GM19395 (cell line): ENCODE data around the gene TREML4.
"Not testable (repeated sequence)": the region's sequence is repeated elsewhere in the genome, so short reads cannot be mapped to it uniquely, and the experiment has no call there.

ENCODE experiments used
- ATAC-seq: cut with Tn5 transposase; IDR thresholded peaks from one replicate; pipeline ENCODE4 v1.9.1; 2021; ENCODE audit warnings: mild to moderate bottlenecking, moderate library complexity; ENCODE audit not compliant: unreplicated experiment

The TREML4 gene, protein sequence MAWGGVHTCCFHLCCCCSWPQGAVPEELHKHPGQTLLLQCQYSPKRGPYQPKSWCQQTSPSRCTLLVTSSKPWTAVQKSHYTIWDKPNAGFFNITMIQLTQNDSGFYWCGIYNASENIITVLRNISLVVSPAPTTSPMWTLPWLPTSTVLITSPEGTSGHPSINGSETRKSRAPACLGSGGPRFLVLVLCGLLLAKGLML

DNA sequence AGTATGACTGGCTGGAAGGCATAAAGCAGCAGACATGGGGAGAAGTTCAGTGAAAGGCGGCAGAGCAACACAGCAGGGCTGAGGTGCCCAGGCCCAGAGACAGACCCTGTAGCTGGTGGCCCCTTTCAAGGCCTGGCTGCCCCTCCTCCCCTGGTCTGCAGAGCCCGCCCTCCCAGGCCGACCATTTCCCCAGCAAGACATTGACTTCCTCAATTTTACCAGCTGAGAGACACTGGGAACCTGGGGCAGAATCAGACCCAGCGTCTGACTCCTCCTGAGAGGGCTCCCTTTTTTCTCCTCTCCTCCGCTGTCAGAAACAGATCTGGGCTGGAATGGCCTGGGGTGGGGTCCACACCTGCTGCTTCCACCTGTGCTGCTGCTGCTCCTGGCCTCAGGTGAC lies at the start of gene TREML4:
Gene TREML4 (plus strand): TSS at position 254 of the 400 bp plus-strand sequence. CDS start 79 bp downstream, at position 333.
- ATAC-seq = no peak

GRCh38 chr6:41179163-41179562 lies 49.0 kb upstream of the TREML4 start:
- no peak for ATAC-seq

DNA sequence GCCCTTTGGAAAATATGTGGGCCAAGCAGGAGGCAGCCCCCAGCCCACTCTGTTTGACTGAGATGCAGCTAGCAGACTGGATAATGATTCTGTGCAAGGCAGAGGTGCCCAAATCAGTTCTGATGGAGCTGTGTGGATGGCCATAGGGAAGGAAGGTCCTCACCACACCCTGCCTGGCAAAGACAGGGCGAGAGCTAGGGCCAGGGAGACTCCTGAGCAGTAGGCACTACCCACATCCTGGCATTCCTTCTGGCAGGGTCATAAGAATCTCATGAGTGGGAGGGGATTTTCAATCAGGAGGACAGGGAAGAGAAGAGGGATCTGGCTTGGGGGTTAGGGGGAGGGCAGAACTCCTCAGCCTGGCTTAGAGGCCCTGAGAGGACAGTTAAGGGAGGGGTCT lies 46.6 kb upstream of the TREML4 start:
- no peak for ATAC-seq

DNA sequence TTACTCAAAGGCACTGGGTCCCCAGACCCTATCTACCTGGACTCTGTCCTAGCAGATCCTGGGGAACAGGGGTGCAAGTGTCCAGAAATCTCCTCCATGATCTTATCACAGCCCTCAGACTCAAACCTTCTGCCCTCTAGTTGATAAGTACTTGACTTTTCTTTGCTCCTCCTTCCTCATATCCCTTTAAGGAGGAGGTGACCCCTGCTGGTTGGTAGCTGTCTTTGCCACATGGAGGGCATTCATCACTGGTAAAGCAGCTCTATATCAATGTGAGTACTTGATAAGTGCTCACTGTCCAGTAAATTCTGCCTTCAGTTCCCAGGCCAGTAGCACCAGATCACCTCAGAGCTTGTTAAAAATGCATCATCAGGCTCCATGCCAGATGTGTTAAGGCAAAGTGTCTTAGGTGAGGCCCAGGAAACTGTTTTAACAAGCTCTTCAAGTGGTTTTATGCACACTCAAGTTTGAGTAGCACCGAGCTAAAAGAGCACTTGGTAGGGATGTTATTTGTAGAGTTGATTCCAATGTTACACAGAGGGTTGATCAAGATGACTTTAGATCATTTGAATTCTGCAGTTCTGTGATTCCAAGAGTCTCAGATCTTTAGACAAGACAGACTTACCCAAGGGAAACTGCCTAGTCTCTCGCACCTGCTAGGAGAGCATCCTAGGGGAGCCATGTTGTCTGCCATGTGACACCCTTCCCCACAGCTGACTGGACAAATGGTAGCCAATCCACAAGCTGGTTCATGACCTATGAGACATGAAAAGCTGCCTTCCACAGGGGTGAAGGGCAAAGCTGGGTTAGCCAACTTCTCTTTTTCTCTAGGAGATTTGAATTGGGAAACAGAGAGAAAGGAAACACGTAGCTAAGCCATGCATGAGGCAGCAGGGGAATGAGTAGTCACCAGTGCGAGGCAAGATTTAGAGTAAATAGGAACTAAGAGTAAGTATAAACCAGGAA lies 45.8 kb upstream of the TREML4 start:
- no peak for ATAC-seq

GRCh38 chr6:41184761-41185160 lies 43.4 kb upstream of the TREML4 start:
- no peak for ATAC-seq

DNA sequence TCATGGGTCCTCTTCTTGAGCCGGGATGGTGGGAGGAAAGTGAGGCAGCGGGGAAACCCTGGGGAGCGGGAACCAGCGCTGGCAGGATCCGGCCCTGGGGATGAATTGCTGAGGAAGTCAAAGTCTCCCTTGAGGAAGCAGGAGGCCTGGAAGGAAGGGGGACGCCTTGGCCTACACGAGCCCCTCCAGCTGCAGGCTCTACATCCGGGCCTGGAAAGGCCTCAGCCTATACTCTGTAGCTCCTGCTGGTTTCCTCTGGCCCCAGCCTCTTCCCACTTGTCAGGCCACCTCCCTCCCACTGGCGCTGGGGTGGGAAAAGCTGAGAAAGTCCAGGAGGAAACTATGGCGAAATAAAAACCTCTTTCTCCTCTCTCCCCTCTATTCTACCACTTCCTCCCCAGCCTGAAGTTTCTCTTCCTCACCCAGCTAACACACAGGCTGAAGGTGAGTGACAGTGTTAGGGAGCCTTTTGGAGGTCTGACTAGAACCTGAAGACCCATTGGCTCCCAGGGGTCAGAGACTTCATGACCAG lies 42.1 kb upstream of the TREML4 start:
- ATAC-seq = no peak

- no peak for ATAC-seq
Measured at GRCh38 chr6:41187924-41188886, 39.9 kb upstream of the TREML4 start.

DNA sequence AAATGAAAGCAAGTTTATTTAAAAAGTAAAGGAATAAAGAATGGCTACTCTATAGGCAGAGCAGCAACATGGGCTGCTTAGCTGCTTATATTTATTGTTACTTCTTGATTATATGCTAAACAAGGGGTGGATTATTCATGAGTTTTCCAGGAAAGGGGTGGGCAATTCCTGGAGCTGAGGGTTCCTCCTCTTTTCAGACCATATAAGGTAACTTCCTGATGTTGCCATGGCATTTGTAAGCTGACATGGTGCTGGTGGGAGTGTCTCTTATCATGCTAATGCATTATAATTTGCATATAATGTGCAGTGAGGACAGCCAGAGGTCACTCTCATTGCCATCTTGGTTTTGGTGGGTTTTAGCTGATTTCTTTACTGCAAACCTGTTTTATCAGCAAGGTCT lies 39.1 kb upstream of the TREML4 start:
- not testable (repeated sequence) for ATAC-seq

DNA sequence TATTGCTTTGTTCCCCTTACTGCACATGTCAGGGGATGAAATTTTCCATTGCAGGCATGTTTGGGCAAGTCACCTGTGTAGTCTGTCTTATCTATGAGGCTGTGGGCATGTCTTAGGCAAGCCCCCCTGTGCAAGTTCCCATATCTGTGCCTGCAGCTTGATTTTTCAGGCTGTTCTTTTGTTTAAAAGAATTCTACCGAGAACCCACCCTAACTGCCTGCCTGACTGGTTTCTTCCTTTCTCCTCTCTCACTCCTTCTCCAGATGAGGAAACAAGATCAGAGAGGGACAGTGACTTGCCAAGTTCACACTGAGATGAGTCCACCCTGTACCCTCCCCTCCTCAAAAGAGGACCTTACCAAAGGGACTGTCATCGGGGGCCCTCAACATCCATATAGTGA lies 38.2 kb upstream of the TREML4 start:
- no peak for ATAC-seq

DNA sequence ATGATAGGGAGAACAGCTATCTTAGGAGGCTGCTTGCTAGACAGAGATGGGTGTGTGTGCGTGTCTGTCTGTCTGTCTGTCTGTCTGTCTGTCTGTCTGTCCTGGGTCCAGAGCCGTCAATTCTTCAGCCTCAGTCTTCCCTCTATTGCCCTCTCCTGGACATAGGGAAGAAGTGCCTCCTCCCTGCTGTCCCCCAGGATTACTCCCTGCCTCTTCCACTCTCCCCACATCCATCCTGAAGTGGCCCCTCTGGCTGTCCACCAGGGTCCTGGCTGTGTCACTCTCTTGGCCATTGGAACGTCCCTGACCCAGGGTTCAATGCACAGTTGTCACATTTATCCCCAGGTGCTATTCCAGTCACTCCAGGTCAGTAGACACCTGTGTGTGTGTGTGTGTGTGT lies 37.4 kb upstream of the TREML4 start:
- no peak for ATAC-seq

- ATAC-seq = no peak
Measured at GRCh38 chr6:41191569-41191968, 36.6 kb upstream of the TREML4 start.

GRCh38 chr6:41193171-41193734 lies 34.9 kb upstream of the TREML4 start:
- no peak for ATAC-seq

- no peak for ATAC-seq
Measured at GRCh38 chr6:41193884-41194283, 34.3 kb upstream of the TREML4 start.

DNA sequence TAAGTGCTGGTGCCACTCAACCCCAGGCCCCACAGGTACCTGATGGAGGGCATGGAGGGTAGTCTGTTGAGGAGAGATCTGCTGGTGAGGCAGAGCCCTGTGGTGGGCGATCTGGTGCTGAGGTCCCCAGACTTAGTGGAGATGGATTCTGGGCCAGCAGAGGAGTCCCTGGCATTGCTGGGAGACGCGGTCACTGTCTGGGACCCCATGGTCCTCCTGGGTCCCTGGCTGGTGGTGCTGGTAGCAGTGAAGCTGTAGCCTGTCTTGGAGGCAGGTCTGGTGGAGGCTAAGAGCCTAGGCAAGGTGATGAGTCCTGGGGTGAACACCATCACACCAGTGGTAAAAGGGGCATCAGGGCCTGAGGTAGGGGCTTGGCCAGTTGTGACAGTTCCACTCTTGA lies 33.8 kb upstream of the TREML4 start:
- no peak for ATAC-seq

DNA sequence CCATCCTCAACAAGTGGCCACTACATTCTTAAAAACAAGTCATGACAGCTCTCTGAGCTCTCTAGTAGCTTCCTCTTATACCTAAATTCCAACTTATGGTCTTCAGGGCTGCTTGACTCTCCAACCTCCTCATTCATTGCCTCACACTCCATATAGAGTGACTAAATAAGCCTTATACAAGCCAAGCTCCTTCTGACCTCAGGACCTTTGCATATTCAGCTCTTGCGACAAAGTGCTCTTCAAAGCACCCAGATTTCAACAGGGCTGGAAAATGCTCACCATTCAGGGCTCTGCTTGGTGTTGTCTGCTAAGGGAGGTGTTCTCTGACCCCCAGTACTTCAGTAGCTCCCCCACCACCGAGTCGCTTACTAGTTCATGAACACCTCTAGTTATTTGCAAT lies 30.9 kb upstream of the TREML4 start:
- ATAC-seq = no peak

- peak; percentile 58 for ATAC-seq
Measured at GRCh38 chr6:41199552-41200246, 28.4 kb upstream of the TREML4 start.

DNA sequence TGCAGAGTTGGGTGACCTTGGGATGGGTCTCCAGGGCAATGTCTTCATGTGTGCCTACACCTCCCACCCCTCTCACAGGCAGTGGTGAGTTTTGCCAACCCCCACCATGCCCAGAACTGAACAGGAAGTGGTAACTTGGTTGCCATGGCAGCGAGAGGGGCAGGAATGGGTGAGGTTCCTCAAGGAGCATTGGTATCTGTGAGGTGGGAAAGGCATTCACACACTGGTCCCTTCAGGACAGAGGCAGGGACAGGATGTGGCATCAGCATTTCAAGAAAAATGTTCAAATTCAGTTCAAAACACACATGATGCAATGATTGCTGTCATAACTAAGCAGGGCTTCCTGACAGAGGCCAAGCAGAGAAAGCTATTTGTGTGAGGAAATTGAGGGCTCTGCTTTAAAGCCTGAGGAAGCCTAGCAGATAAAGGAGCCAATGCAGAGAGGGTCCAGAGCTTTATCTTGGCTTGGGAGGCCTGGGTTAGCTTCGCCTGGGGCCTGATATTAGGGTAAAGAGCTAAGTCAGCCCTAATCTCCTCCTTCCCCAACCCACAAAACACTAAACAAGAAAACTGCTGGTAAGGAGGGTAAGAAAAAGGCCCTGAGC lies 27.8 kb upstream of the TREML4 start:
- peak; percentile 31 for ATAC-seq

DNA sequence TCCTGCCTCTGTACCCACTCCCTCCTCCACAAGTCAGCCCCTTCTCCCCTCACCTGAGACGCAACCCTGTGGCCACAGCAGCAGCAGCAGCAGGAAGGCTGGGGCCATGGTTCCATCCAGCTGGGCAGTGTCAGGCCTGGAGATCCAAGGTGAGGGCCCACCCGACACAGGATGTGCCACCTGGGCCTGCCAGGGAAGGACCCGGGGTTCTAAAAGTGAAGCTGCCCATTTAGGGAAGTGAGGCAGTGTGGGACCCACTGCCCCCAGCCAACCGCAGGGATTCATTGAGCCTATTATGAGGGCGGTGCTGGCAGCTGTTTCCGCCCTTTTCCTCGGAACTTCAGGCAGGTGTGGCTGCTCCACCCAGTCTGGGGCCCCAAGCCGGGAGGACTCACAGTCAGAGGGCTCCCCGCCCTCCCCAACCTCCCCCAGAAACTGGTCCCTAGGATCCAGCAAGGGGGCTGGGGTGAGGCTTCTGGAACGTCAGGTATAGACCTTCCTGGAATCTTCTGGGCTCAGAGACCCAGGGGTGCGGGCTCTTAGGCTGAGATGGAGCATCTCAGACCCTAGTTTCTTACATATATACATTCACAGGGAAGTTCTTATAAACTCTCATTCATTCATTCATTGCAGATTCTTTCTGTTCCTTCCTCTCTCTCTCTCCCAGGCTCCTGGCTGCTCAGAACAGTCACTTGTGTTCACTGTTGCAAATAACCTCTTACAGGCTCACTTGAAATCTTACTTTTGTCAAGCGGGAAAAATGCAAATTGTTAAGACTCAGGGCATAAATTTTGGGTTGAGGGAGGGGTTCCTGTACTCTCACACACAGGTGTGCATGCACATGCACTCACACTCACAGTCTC lies 27.0 kb upstream of the TREML4 start, which contains the start of gene TREML2:
Gene TREML2 (minus strand): TSS at position 249 of the 863 bp plus-strand sequence. CDS start 141 bp downstream, at position 108.
- ATAC-seq = peak; percentile 61
